K562 (cell line): ENCODE measurements around the gene MMP19. TPM values are rescaled to one million over a fixed set of nuclear protein-coding genes. Genes with fewer than 3 reads are reported as not detected.

Source experiments
- ATF1 ChIP-seq, 2 experiments: fragments of 450-650 bp in 1 of 2; IDR thresholded peaks; 2 replicates each; pipeline ENCODE4 v1.6.1; 2016; ENCODE audit warnings: missing compliant biosample characterization in 1 of 2, missing genetic modification characterization in 1 of 2
- BRD4 ChIP-seq: fragments of 200-600 bp; sonication (generic); IDR thresholded peaks from 2 replicates; pipeline ENCODE4 v1.6.1; 2017; ENCODE audit warnings: inconsistent platforms
- CBFA2T3 ChIP-seq: fragments of 450-650 bp; IDR thresholded peaks from 2 replicates; pipeline ENCODE4 v1.6.1; 2017
- CLOCK ChIP-seq: fragments of 250-450 bp; sonication (Bioruptor Pico); IDR thresholded peaks from 2 replicates; pipeline ENCODE4 v1.4.0; 2020; ENCODE audit warnings: mild to moderate bottlenecking, moderate library complexity, borderline replicate concordance
- CREB3L1 ChIP-seq: fragments of 450-650 bp; IDR thresholded peaks from 2 replicates; pipeline ENCODE4 v1.6.1; 2014; ENCODE audit warnings: low read depth, mild to moderate bottlenecking, moderate library complexity, borderline replicate concordance
- EGR1 ChIP-seq: fragments of 450-650 bp; conservative IDR thresholded peaks from 2 replicates; pipeline ENCODE4 v1.6.1; 2017; ENCODE audit warnings: mild to moderate bottlenecking
- ELK1 ChIP-seq: sonication (generic); formaldehyde crosslinking; IDR thresholded peaks from 2 replicates; pipeline ENCODE4 v1.8.1; 2022; ENCODE audit warnings: missing genetic modification reagents
- FOXM1 ChIP-seq, 2 experiments: fragments of 450-650 bp in 1 of 2; sonication (generic) in 1 of 2; formaldehyde crosslinking in 1 of 2; IDR thresholded peaks; 2 replicates each; pipeline versions ENCODE4 v1.6.1 to v1.9.0; 2017 to 2022; ENCODE audit warnings: low read depth in 2 of 2, mild to moderate bottlenecking in 2 of 2, missing genetic modification reagents in 1 of 2, moderate library complexity in 1 of 2
- KLF16 ChIP-seq: IDR thresholded peaks from 2 replicates; pipeline ENCODE4 v1.6.1; 2016; ENCODE audit warnings: antibody characterized with exemption
- MXD1 ChIP-seq: fragments of 250-450 bp; sonication (Bioruptor Pico); IDR thresholded peaks from 2 replicates; pipeline ENCODE4 v1.8.0; 2021; ENCODE audit warnings: borderline replicate concordance, mild to moderate bottlenecking, moderate library complexity; ENCODE audit not compliant: poor library complexity, severe bottlenecking
- NEUROD1 ChIP-seq: fragments of 150-350 bp; IDR thresholded peaks from 2 replicates; pipeline ENCODE4 v1.6.1; 2014; ENCODE audit warnings: borderline replicate concordance, low read length, low read depth; ENCODE audit not compliant: partially characterized antibody
- NKRF ChIP-seq: fragments of 450-650 bp; IDR thresholded peaks from 2 replicates; pipeline ENCODE4 v1.6.1; 2016; ENCODE audit warnings: borderline replicate concordance
- NR1H2 ChIP-seq: sonication (generic); formaldehyde crosslinking; IDR thresholded peaks from 2 replicates; pipeline ENCODE4 v1.4.0; 2020; ENCODE audit warnings: mild to moderate bottlenecking, missing genetic modification reagents
- RB1 ChIP-seq: fragments of 450-650 bp; IDR thresholded peaks from 2 replicates; pipeline ENCODE4 v1.6.1; 2017; ENCODE audit warnings: low read depth, mild to moderate bottlenecking
- SAFB ChIP-seq: fragments of 200-400 bp; formaldehyde crosslinking; IDR thresholded peaks from 2 replicates; pipeline ENCODE4 v1.6.1; 2017; ENCODE audit warnings: low read depth, low read length, borderline replicate concordance
- SMARCC2 ChIP-seq: fragments of 450-650 bp; IDR thresholded peaks from 2 replicates; pipeline ENCODE4 v1.6.1; 2017; ENCODE audit warnings: antibody characterized with exemption, moderate library complexity, mild to moderate bottlenecking, low read depth
- SPI1 ChIP-seq: IDR thresholded peaks from 2 replicates; pipeline ENCODE4 v1.6.1; 2011; ENCODE audit warnings: low read depth, low read length, control low read depth, borderline replicate concordance
- TBL1XR1 ChIP-seq, 2 experiments: IDR thresholded peaks; 2 replicates each; pipeline ENCODE4 v1.6.1; 2012; ENCODE audit warnings: improper control_type of control experiment in 2 of 2, low read length in 2 of 2, mild to moderate bottlenecking in 1 of 2
- ZNF23 ChIP-seq: fragments of 250-450 bp; sonication (Bioruptor Pico); IDR thresholded peaks from 2 replicates; pipeline ENCODE4 v1.4.0; 2020; ENCODE audit warnings: mild to moderate bottlenecking
- polyA plus RNA-seq, 8 experiments: library from polyadenylated mRNA; depleted of rRNA in 4 of 8; stranded (reverse) in 5 of 8; unstranded in 3 of 8; fragments of >200 nt; fragmentation: Nextera tagmentation in 2 of 8; fragmentation: Illumina TruSeq in 1 of 8; extraction: Ambion mirVana in 2 of 8; extraction: Trizol in 1 of 8; gene quantifications; 2 replicates each; pipeline versions ENCODE4 v1.2.1 to v1.2.3, GENCODE V29; 2011 to 2014; ENCODE audit warnings: inconsistent platforms in 1 of 8, missing spikeins in 1 of 8
- total RNA-seq, 7 experiments: library from RNA; depleted of rRNA in 6 of 7; stranded (reverse); fragments of >200 nt in 6 of 7; fragmentation: Illumina TruSeq in 2 of 7; extraction: Trizol in 2 of 7; gene quantifications; 2 replicates each; pipeline versions ENCODE4 v1.2.1 to v1.2.3, GENCODE V29; 2011 to 2021; ENCODE audit warnings: low replicate concordance in 1 of 7

The MMP19 gene
- total and polyA plus RNA-seq, 9 of the 15 experiments (the other 6 are each of a cell fraction or from before 2014, with no cell fraction given), result 0.14 to 1.6 (median 0.66) TPM

- TF ChIP-seq TBL1XR1 (IDR thresholded peaks at IDR 0.05; ENCODE audit: low read length in 2 of 2), result 0 out of 4 replicates have a peak, but pooled peaks of 1 of the 2 experiments have one; percentile 8
- peak; percentile 49; the same call in 1 of the 2 replicates for TF ChIP-seq FOXM1 (IDR thresholded peaks at IDR 0.05; ENCODE audit: low read depth)
- TF ChIP-seq FOXM1 (CRISPR knock-in tag; IDR thresholded peaks at IDR 0.05; ENCODE audit: low read depth), result no peak
- TF ChIP-seq RB1, result peak; percentile 71
- peak; percentile 48; the same call in 1 of the 2 replicates for TF ChIP-seq SMARCC2
- no peak for TF ChIP-seq KLF16
- TF ChIP-seq SAFB, result no peak
- no peak for TF ChIP-seq MXD1 (CRISPR knock-in tag)
- peak; percentile 79 for TF ChIP-seq SPI1
- no peak for TF ChIP-seq NR1H2
- peak; percentile 98 for TF ChIP-seq NEUROD1
- TF ChIP-seq ZNF23, result 0 out of 2 replicates have a peak, but pooled peaks have one; percentile 22
- TF ChIP-seq ATF1 (CRISPR knock-in tag; IDR thresholded peaks at IDR 0.05), result no peak
- peak; percentile 95 for TF ChIP-seq ATF1 (tag; IDR thresholded peaks at IDR 0.05)
- no peak for TF ChIP-seq CLOCK (CRISPR knock-in tag)
- TF ChIP-seq CREB3L1, result 0 out of 2 replicates have a peak, but pooled peaks have one; percentile 28
- TF ChIP-seq EGR1, result peak; percentile 43
- TF ChIP-seq BRD4, result peak; percentile 72; the same call in 1 of the 2 replicates
- no peak for TF ChIP-seq ELK1 (CRISPR knock-in tag)
- TF ChIP-seq CBFA2T3, result no peak
- TF ChIP-seq NKRF, result peak; percentile 85
These were observed 25.2 kb downstream of the MMP19 start, which contains the start of the genes ORMDL2 and SARNP (continued) for GRCh38 chr12:55817345-55818139.
